ENCODE data around the gene ESR2. TPM values are rescaled to one million over a fixed set of nuclear protein-coding genes. Genes with fewer than 3 reads are reported as not detected.

ESR2 gene
- total RNA-seq, 1 donor = under 0.01 TPM

GRCh38 chr14:64195199-64195598 is 99.0 kb downstream of the ESR2 start:
- no peak for DNase-seq (ENCODE audit: low read depth)
- no peak overlapping the region for H3K4me3 ChIP-seq (ENCODE audit: low read depth, low read length)
- no peak for TF ChIP-seq CTCF (IDR thresholded peaks at IDR 0.05; ENCODE audit: insufficient read depth, low read length)

GRCh38 chr14:64194404-64194803 is 99.8 kb downstream of the ESR2 start:
- no peak overlapping the region for H3K4me3 ChIP-seq (ENCODE audit: low read depth, low read length)
- no peak for TF ChIP-seq CTCF (IDR thresholded peaks at IDR 0.05; ENCODE audit: insufficient read depth, low read length)
- DNase-seq (ENCODE audit: low read depth) = no peak

DNA sequence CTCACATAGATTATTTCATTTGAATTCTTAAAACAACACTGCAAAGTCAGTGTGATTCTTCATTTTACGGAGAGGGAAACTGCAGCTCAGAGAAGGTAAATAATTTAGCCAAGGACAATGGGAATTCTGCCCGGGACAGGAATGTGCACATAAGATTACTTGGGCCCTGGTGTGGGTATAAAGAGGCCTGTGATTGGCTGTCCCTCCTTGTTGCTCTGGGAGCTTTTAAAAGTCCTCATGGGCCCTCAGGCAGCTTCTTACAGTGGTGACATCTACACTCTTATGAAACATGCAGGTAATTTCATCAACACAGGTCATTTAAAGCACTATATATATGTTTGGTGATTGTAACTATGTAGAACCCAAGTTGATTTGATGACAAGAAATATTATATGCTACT is 100.3 kb downstream of the ESR2 start:
- H3K4me3 ChIP-seq (ENCODE audit: low read depth, low read length) = no peak overlapping the region
- no peak for DNase-seq (ENCODE audit: low read depth)
- TF ChIP-seq CTCF (IDR thresholded peaks at IDR 0.05; ENCODE audit: insufficient read depth, low read length) = no peak

- DNase-seq (ENCODE audit: low read depth) = peak; percentile 74
- H3K4me3 ChIP-seq (ENCODE audit: low read depth, low read length) = no peak overlapping the region
- TF ChIP-seq CTCF (IDR thresholded peaks at IDR 0.05; ENCODE audit: insufficient read depth, low read length) = no peak
These were observed 102.4 kb downstream of the ESR2 start for GRCh38 chr14:64191756-64192155.

GRCh38 chr14:64190974-64191502 is 103.1 kb downstream of the ESR2 start:
- DNase-seq (ENCODE audit: low read depth) = no peak
- no peak overlapping the region for H3K4me3 ChIP-seq (ENCODE audit: low read depth, low read length)
- TF ChIP-seq CTCF (IDR thresholded peaks at IDR 0.05; ENCODE audit: insufficient read depth, low read length) = no peak

GRCh38 chr14:64187331-64187730 is 106.8 kb downstream of the ESR2 start:
- TF ChIP-seq CTCF (IDR thresholded peaks at IDR 0.05; ENCODE audit: insufficient read depth, low read length) = no peak
- DNase-seq (ENCODE audit: low read depth) = no peak
- H3K4me3 ChIP-seq (ENCODE audit: low read depth, low read length) = no peak overlapping the region

Data from fibroblast of the aortic adventitia (primary cell).